GM12878 (cell line): ENCODE data around the gene TAF6. TPM values are rescaled to one million over a fixed set of nuclear protein-coding genes. Genes with fewer than 3 reads are reported as not detected.

Experiments used
- ATAC-seq: fragments of 200-7000 bp; cut with Tn5 transposase; 3 replicates; pipeline ENCODE4 v1.9.1; 2020; ENCODE audit warnings: mild to moderate bottlenecking, moderate library complexity
- BruUV-seq: library from RNA; stranded (reverse); fragments of 400-500 nt; replicated peaks from 2 replicates; lab custom pipeline; 2021; lab: Mats Ljungman, UMichigan
- CTCF ChIA-PET: fragments of 300-600 bp; sonication (Branson Sonifier 250); formaldehyde crosslinking; extraction: SDS; loops from one replicate; lab custom pipeline; 2021; ENCODE audit warnings: inconsistent platforms; lab: Yijun Ruan, JAX
- POLR2A ChIA-PET: fragments of 350-600 bp; formaldehyde crosslinking; extraction: SDS; loops from one replicate; lab custom pipeline; 2021; ENCODE audit warnings: inconsistent platforms; lab: Charles Lee
- RAD21 ChIA-PET: fragments of 300-600 bp; sonication (Branson Sonifier 250); formaldehyde crosslinking; loops from one replicate; lab custom pipeline; 2023; ENCODE audit warnings: antibody characterized with exemption; ENCODE audit not compliant: unreplicated experiment; lab: Charles Lee
- SMC1A ChIA-PET: fragments of 300-600 bp; sonication (Branson Sonifier 250); formaldehyde crosslinking; loops from one replicate; lab custom pipeline; 2023; ENCODE audit not compliant: unreplicated experiment, uncharacterized antibody; lab: Charles Lee
- DNase-seq: peaks from one replicate; pipeline ENCODE4 v3.0.0-alpha.2; 2011; ENCODE audit warnings: low read depth, low spot score
- FAIRE-seq: peaks from 3 replicates; lab custom pipeline; 2011; peaks lifted over from hg19 to GRCh38; lab: Jason Lieb, UNC
- H2AFZ ChIP-seq: 2 replicates; pipeline ENCODE4 v1.6.0; 2011; ENCODE audit warnings: low read depth, low read length, control low read depth; ENCODE audit not compliant: control insufficient read depth
- H3K27ac ChIP-seq: 2 replicates; pipeline ENCODE4 v1.5.1; 2011; ENCODE audit warnings: control low read depth; ENCODE audit not compliant: control insufficient read depth, insufficient read depth
- H3K27me3 ChIP-seq, 2 experiments: replicated peaks in 1 of 2; 2 replicates each; pipeline versions ENCODE4 v1.6.0 to v1.6.1; 2011; ENCODE audit warnings: low read length in 1 of 2; ENCODE audit not compliant: control insufficient read depth in 2 of 2, insufficient read depth in 2 of 2
- H3K36me3 ChIP-seq, 2 experiments: 2 replicates each; pipeline ENCODE4 v1.5.1; 2011; ENCODE audit warnings: low read length in 1 of 2; ENCODE audit not compliant: control insufficient read depth in 2 of 2, insufficient read depth in 2 of 2
- H3K4me1 ChIP-seq: 2 replicates; pipeline ENCODE4 v1.6.1; 2011; ENCODE audit warnings: mild to moderate bottlenecking, low read length, moderate library complexity, mixed read lengths; ENCODE audit not compliant: control insufficient read depth, insufficient read depth
- H3K4me2 ChIP-seq: 2 replicates; pipeline ENCODE4 v1.6.0; 2011; ENCODE audit warnings: control low read depth; ENCODE audit not compliant: control insufficient read depth, insufficient read depth
- H3K4me3 ChIP-seq: fragments of 200-600 bp; sonication (generic); 2 replicates; pipeline ENCODE4 v1.5.1; 2016
- H3K79me2 ChIP-seq: 2 replicates; pipeline ENCODE4 v1.6.0; 2011; ENCODE audit warnings: low read length; ENCODE audit not compliant: control insufficient read depth, insufficient read depth
- H3K9ac ChIP-seq: 2 replicates; pipeline ENCODE4 v1.8.0; 2011; ENCODE audit warnings: low read length, control low read depth, mixed read lengths; ENCODE audit not compliant: control insufficient read depth, insufficient read depth
- H3K9me3 ChIP-seq: replicated peaks from 3 replicates; pipeline ENCODE4 v1.5.1; 2011; ENCODE audit warnings: mild to moderate bottlenecking, low read length; ENCODE audit not compliant: control insufficient read depth, insufficient read depth
- H4K20me1 ChIP-seq: 2 replicates; pipeline ENCODE4 v1.6.0; 2011; ENCODE audit not compliant: control insufficient read depth, insufficient read depth
- CBFB ChIP-seq: IDR thresholded peaks from 2 replicates; pipeline ENCODE4 v1.6.1; 2016; ENCODE audit warnings: antibody characterized with exemption, low read depth
- CEBPB ChIP-seq, 2 experiments: fragments of 150-350 bp in 1 of 2; IDR thresholded peaks; 2 replicates each; pipeline ENCODE4 v1.6.1; 2012 to 2014; ENCODE audit warnings: low read depth in 2 of 2, low read length in 2 of 2, borderline replicate concordance in 1 of 2, inconsistent platforms in 1 of 2
- CEBPZ ChIP-seq: fragments of 150-350 bp; IDR thresholded peaks from 2 replicates; pipeline ENCODE4 v1.6.1; 2016; ENCODE audit warnings: low read depth, low read length
- ELK1 ChIP-seq: IDR thresholded peaks from 2 replicates; pipeline ENCODE4 v1.6.1; 2012; ENCODE audit warnings: low read depth, low read length, improper control_type of control experiment
- FOS ChIP-seq: IDR thresholded peaks from 3 replicates; pipeline ENCODE4 v1.6.1; 2011; ENCODE audit warnings: borderline replicate concordance; ENCODE audit not compliant: insufficient read length; ENCODE audit errors: extremely low read depth
- HCFC1 ChIP-seq: fragments of 150-350 bp; IDR thresholded peaks from 2 replicates; pipeline ENCODE4 v1.6.1; 2014; ENCODE audit warnings: low read length
- HDGF ChIP-seq: fragments of 450-650 bp; IDR thresholded peaks from 2 replicates; pipeline ENCODE4 v1.6.1; 2016; ENCODE audit warnings: antibody characterized with exemption
- IRF3 ChIP-seq: fragments of 450-650 bp; IDR thresholded peaks from 2 replicates; pipeline ENCODE4 v1.6.1; 2014; ENCODE audit warnings: mild to moderate bottlenecking
- KDM1A ChIP-seq: fragments of 200-600 bp; sonication (generic); IDR thresholded peaks from 2 replicates; pipeline ENCODE4 v1.6.1; 2016; ENCODE audit warnings: borderline replicate concordance
- MAX ChIP-seq: IDR thresholded peaks from 2 replicates; pipeline ENCODE4 v1.6.1; 2012; ENCODE audit warnings: low read depth, low read length, improper control_type of control experiment
- MEF2A ChIP-seq: IDR thresholded peaks from 2 replicates; pipeline ENCODE4 v1.6.1; 2011; ENCODE audit warnings: low read depth, mild to moderate bottlenecking, low read length, moderate library complexity; ENCODE audit not compliant: insufficient read depth
- MEF2B ChIP-seq: fragments of 450-650 bp; IDR thresholded peaks from 2 replicates; pipeline ENCODE4 v1.6.1; 2018; ENCODE audit warnings: mild to moderate bottlenecking, moderate library complexity; ENCODE audit not compliant: partially characterized antibody, poor library complexity, severe bottlenecking
- SMARCA5 ChIP-seq: fragments of 450-650 bp; IDR thresholded peaks from 2 replicates; pipeline ENCODE4 v1.6.1; 2017; ENCODE audit warnings: mild to moderate bottlenecking
- SUZ12 ChIP-seq: fragments of 200-600 bp; sonication (generic); IDR thresholded peaks from one replicate; pipeline ENCODE4 v1.6.1; 2018; ENCODE audit warnings: antibody characterized with exemption, mild to moderate bottlenecking; ENCODE audit not compliant: unreplicated experiment
- TAF1 ChIP-seq: IDR thresholded peaks from 2 replicates; pipeline ENCODE4 v1.6.1; 2011; ENCODE audit warnings: mild to moderate bottlenecking, low read depth, low read length, borderline replicate concordance
- WGBS: methylation state at CpG from one replicate; pipeline ENCODE4 v1.1.6; 2016; ENCODE audit warnings: low lambda C conversion rate; ENCODE audit not compliant: insufficient replicate concordance, insufficient coverage; ENCODE audit errors: missing lambda C conversion rate; 5-methylcytosine and 5-hydroxymethylcytosine counted together
- in situ Hi-C: fragments of 300-500 bp; cut with MboI; formaldehyde crosslinking; loops from 9 replicates; pipeline ENCODE4 v1.14.3; 2018; ENCODE audit warnings: mixed read lengths
- intact Hi-C: fragments of 100-400 bp; cut with micrococcal nuclease; formaldehyde crosslinking; loops from one replicate; pipeline ENCODE4 v1.14.2; 2022; ENCODE audit not compliant: unreplicated experiment
- polyA plus RNA-seq, 11 experiments: library from polyadenylated mRNA; depleted of rRNA in 4 of 11; unstranded in 6 of 11; stranded (reverse) in 5 of 11; fragments of >200 nt; fragmentation: Nextera tagmentation in 4 of 11; fragmentation: Illumina TruSeq in 1 of 11; extraction: Ambion mirVana in 4 of 11; extraction: Trizol in 1 of 11; gene quantifications; 1 replicate in 1 of 11; 2 replicates in 10 of 11; pipeline versions ENCODE4 v1.2.1 to v1.2.3, GENCODE V29; 2011 to 2016; ENCODE audit warnings: inconsistent platforms in 2 of 11, missing spikeins in 2 of 11, low read depth in 1 of 11
- total RNA-seq, 4 experiments: library from RNA; depleted of rRNA in 3 of 4; stranded (reverse); fragments of >200 nt in 3 of 4; fragmentation: Illumina TruSeq in 1 of 4; extraction: Trizol in 1 of 4; gene quantifications; 2 replicates each; pipeline versions ENCODE4 v1.2.1 to v1.2.3, GENCODE V29; 2013 to 2021

The TAF6 gene
- total and polyA plus RNA-seq, 10 of the 15 experiments (the other 5 are each of a cell fraction or from before 2014, with no cell fraction given), result 0.27 to 42.6 (median 17.0) TPM

- TF ChIP-seq ELK1 (no peak), SMARCA5 (no peak)
Observed at GRCh38 chr7:100063376-100063775, 55.8 kb downstream of the TAF6 start (continued).

GRCh38 chr7:100061518-100062193 lies 57.5 kb downstream of the TAF6 start:
- ChIA-PET CTCF (interaction anchor here (0.9 kb wide), 1 partner anchor 69 kb away, joined by 3 read pairs; no protein-coding TSS in a partner anchor), SMC1A (interaction anchor here (1.1 kb wide), 1 partner anchor 66 kb away, joined by 5 read pairs; no protein-coding TSS in a partner anchor), POLR2A (no interaction called here), RAD21 (no interaction called here)
- DNase-seq (no peak), ATAC-seq (no peak), FAIRE-seq (no peak)
- Histone ChIP-seq H3K4me3 (no peak overlapping the region), H4K20me1 (no peaks in the 10 kb centered on the region), H3K9ac (no peak overlapping the region), H3K4me1 (no peaks in the 10 kb centered on the region), H3K36me3 (peaks cover 3 to 12% of the 10 kb centered on the region in 2 experiments; a peak in 3 of 4 replicates), H3K27ac (no peak overlapping the region), H2AFZ (no peak overlapping the region), H3K9me3 (no peaks in the 10 kb centered on the region), H3K4me2 (no peak overlapping the region), H3K79me2 (no peaks in the 10 kb centered on the region), H3K27me3 (no peaks in the 10 kb centered on the region)
- intact Hi-C loops (no loop called here), in situ Hi-C loops (no loop called here)
- WGBS, result 96% methylated on average over 11 of the region's 11 CpGs
- TF ChIP-seq HDGF (no peak), CEBPZ (no peak), IRF3 (no peak), SUZ12 (no peak), TAF1 (no peak), MEF2B (no peak), CBFB (no peak), HCFC1 (no peak), KDM1A (no peak), FOS (no peak), MAX (no peak), MEF2A (no peak), CEBPB (IDR thresholded peaks at IDR 0.05; ENCODE audit: borderline replicate concordance in 1 of 2, low read depth in 2 of 2, low read length in 2 of 2) (no peak)
- BruUV-seq, result no TSS peak
